GM19468 (cell line): Measurements from ENCODE around the gene NTF3.
"Not testable (repeated sequence)": the region's sequence is repeated elsewhere in the genome, so short reads cannot be mapped to it uniquely, and the experiment has no call there.

ENCODE experiments used
- ATAC-seq: cut with Tn5 transposase; IDR thresholded peaks from one replicate; pipeline ENCODE4 v1.9.1; 2021; ENCODE audit warnings: mild to moderate bottlenecking, moderate library complexity, moderate number of reproducible peaks; ENCODE audit not compliant: unreplicated experiment; ENCODE audit errors: extremely low read depth

Gene NTF3

DNA sequence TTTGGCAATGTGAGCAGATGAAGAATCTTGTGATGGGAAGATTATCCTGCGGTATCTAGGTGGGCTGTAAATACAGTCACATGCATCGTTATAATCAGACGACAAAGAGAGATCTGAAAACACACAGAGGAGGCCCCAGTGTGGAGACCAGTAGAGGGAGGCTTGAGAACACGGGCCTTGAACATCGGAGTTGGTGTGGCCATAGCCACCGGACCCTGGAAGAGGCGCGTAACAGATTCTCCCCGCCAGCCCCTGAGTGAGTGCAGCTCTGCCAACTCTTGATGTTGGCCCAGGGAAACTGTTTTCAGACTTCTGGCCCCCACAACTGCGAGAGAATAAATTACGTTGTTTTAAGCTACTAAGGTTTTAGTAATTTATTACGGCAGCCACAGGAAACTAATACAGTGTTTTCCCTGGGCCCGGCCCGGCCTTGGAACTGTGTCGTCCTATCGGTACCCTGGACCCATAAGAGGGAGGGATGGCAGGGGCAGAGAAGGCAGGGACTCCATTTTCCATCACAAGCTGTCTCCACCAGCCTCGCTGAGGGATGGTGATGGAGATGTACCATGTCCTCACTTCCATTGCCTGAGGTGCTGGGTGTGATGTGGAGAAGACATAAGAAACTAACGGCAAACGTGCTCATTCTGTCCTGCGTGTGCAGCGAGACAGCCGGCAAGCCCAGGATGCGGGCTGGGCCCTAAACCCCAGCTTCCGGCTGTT is 91.6 kb downstream of the NTF3 start:
- no peak for ATAC-seq

DNA sequence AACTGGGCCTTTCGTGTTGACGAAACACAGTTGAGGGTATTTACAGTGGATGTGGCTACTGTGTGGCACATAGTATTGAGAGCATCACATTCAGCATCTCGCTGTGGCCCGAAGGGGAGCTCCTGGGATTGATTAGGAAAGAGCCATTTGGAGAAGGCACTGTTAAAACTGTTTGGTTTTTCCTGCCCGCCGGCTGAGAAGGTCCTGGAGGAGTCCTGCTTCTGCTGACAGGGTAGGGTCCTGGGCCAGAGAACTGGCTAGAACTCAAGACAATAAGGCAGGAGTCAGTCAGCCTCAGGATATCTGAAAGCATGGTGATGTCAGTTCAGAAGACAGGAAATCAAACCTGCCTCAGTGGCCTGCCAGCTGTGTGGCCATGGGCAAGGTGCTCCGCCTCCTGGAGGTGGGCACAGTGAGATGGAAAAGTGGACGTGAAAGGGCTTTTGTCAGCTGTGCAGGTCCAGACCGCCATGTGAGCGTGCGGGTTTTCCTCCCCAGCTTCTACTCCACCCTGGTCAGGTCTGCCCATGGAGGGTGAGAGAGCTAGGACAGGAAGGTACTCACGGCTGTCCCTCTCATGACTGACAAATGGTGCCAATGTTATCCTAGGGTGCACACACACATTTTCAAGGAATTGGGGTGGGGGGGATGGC is 92.3 kb downstream of the NTF3 start:
- ATAC-seq = no peak

DNA sequence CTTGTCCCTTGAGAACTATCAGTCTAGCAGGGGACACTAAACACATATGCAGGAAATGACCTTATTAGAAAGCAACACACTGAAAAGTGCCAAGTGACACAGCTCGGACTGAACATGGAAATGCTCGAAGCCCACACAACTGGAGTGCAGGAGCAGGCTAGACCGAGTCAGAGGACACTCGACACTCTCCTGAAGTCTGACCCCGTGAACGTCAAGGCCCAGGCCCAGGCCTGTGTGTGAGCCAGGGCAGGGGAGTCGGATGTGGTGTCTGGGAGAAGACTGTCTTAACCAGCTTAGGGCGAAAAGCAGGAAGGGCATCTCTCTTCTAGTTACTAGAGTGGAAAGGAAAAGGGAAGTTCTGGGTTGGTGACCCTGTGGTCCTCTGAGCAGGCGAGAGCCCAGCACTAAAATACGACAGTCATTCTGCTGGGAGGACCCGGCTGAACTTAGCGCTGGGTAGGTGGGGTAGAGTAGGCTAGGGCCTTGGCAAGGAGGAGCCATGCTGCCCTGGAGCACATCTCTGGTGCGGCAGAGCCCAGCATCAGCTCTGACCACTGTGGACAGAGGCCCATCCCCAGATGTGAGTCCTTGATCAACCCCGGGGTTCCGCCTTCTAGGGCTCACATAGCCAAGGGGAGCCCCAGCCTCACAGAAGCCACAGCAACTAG is 93.0 kb downstream of the NTF3 start:
- ATAC-seq = no peak

DNA sequence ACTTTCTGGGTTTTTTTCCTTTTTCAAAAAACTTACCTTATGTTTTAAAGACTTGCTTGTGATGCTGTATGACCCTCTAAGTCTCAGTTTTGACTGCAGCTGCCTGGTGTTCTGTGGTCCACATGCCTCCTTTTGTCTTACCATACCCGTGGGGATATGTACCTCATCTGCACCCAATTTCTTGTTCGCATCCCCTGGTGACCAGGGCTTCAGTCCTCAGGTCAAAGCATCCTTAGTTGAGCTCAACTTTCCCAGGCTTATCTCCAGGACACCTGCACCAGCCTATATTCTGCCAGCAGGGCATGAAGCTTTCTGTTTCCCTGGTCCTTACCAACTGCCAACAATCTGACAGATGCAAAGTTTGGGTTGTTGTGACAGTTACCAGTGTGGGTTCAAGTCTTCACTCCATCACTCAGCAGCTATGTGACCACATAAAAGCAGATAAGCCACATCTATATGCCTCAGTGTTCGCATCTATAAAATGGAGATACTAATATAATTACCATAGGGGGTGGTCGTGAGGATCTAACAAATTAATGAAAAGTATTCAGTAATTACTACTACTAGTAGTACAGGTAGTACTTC is 94.0 kb downstream of the NTF3 start:
- no peak for ATAC-seq

DNA sequence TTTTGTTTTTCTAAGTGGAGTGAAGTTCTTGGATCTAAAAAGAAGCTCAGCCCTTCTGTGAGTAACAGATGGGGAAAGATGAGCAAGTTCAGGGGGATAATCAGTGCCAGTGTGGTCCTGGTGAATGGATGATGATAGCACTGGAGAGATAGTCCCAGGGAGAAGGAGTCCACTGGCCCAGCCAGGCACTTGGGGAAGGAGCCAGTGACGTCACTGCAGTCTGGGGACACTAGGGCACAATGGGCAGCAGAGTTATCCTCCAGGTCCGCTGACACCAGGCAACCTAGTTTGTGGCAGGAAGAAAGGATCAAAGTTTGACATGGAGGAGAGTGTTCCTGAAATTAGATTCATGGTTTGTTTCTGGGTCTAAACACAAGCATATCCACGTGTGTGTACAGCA is 101.5 kb downstream of the NTF3 start:
- no peak for ATAC-seq

DNA sequence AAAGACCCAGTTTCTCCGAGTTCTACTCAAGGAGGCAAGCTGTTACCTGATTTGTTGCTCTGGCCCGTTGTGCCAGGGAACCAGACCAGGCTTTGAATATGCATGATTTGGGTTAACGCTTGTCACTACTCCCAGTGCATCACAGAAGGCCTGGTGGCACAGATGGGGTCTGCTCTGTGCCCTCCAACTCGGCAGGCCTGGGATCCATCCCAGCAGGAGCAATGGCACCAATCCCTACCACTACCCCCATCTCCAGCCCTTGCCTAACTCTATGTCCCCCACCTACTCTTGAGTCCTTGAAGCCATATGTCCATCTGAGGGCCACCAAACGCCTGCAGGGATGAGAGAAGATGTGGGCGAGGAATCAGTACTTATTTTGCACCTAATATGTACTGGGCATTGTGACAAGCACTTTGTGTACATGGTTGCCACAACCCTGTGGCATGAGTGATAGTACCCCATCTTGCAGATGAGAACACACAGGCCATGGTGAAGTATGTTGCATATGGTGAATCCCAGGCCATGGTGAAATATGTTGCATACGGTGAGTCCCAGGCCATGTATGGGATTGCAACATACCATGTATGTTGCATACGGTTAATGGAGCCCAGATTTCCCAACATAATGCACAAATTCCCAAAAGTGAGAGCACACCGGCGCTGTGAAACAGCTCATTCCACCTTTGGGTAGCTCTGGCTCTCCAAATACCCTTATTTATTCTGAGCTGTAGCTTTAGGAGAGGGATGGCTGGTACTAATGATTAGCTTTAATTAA is 102.7 kb downstream of the NTF3 start:
- no peak for ATAC-seq

DNA sequence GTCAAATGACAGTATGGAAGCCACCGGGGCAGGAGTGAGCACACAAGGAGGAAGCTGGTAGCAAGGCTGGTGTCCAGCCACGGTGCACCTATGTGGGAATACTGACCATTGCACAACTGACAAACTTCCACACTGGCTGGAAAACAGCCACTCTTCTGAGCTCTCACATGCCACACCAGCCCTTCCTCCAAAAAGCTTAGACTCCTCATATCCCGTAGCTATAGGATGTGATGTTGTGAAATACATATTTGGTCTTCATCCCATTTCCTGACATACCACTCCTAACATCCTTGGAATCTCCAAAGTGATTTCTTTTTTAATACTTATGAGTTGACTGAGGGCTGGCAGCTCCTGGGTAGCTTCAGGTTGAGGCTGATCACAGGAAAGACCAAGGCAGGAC is 103.6 kb downstream of the NTF3 start:
- ATAC-seq = no peak

DNA sequence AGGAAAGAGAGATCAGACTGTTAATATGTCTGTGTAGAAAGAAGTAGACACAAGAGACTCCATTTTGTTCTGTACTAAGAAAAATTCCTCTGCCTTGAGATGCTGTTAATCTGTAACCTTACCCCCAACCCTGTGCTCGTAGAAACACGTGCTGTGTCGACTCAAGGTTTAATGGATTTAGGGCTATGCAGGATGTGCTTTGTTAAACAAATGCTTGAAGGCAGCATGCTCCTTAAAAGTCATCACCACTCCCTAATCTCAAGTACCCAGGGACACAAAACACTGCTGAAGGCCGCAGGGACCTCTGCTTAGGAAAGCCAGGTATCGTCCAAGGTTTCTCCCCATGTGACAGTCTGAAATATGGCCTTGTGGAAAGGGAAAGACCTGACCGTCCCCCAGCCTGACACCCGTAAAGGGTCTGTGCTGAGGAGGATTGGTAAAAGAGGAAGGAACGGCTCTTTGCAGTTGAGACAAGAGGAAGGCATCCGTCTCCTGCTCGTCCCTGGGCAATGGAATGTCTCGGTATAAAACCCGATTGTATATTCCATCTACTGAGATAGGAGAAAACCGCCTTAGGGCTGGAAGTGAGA is 105.2 kb downstream of the NTF3 start:
- not testable (repeated sequence) for ATAC-seq

DNA sequence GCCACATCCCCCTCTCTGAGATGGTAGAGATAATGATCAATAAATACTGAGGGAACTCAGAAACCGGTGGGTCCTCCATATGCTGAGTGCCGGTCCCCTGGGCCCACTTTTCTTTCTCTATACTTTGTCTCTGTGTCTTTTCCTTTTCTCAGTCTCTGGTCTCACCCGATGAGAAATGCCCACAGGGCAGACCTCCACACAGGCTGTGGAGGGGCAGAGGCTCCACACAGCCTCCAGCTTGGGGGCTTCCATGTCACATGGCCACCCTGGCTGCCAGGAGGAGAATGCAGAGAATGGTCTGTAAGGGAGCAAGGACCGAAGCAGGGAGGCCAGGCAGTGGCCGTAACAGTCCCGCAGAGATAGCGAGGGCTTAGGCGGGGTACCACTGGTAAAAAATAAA is 105.9 kb downstream of the NTF3 start:
- ATAC-seq = no peak
